HG03565 (cell line): Measurements from ENCODE around the gene SSTR5.

Source experiments
- ATAC-seq: cut with Tn5 transposase; IDR thresholded peaks from one replicate; pipeline ENCODE4 v1.9.1; 2021; ENCODE audit warnings: mild to moderate bottlenecking, moderate library complexity; ENCODE audit not compliant: unreplicated experiment

Gene SSTR5

GRCh38 chr16:1039762-1040161, 32.8 kb upstream of the SSTR5 start:
- no peak for ATAC-seq

- ATAC-seq: no peak
Measured at GRCh38 chr16:1040346-1040745, 32.2 kb upstream of the SSTR5 start.

- no peak for ATAC-seq
Measured at GRCh38 chr16:1042049-1042744, 30.4 kb upstream of the SSTR5 start.

GRCh38 chr16:1042866-1043265, 29.7 kb upstream of the SSTR5 start:
- no peak for ATAC-seq

- ATAC-seq: no peak
Measured at GRCh38 chr16:1043881-1044451, 28.6 kb upstream of the SSTR5 start.

- no peak for ATAC-seq
Measured at GRCh38 chr16:1044460-1045309, 27.9 kb upstream of the SSTR5 start.

GRCh38 chr16:1045310-1045992, 27.1 kb upstream of the SSTR5 start:
- ATAC-seq: no peak

- ATAC-seq: no peak
Measured at GRCh38 chr16:1045993-1046911, 26.3 kb upstream of the SSTR5 start.

GRCh38 chr16:1047123-1047522, 25.4 kb upstream of the SSTR5 start:
- ATAC-seq: no peak

- ATAC-seq: no peak
Measured at GRCh38 chr16:1047801-1048200, 24.7 kb upstream of the SSTR5 start.

GRCh38 chr16:1048442-1049112, 24.0 kb upstream of the SSTR5 start:
- no peak for ATAC-seq

- no peak for ATAC-seq
Measured at GRCh38 chr16:1049113-1049975, 23.2 kb upstream of the SSTR5 start.

GRCh38 chr16:1049976-1050247, 22.6 kb upstream of the SSTR5 start:
- no peak for ATAC-seq

- no peak for ATAC-seq
Measured at GRCh38 chr16:1050516-1050915, 22.0 kb upstream of the SSTR5 start.

- ATAC-seq: no peak
Measured at GRCh38 chr16:1050921-1051320, 21.6 kb upstream of the SSTR5 start.

- ATAC-seq: no peak
Measured at GRCh38 chr16:1051446-1051845, 21.1 kb upstream of the SSTR5 start.

- ATAC-seq: no peak
Measured at GRCh38 chr16:1052721-1053120, 19.8 kb upstream of the SSTR5 start.

- ATAC-seq: no peak
Measured at GRCh38 chr16:1053121-1053521, 19.4 kb upstream of the SSTR5 start.

GRCh38 chr16:1053700-1054368, 18.7 kb upstream of the SSTR5 start:
- ATAC-seq: no peak
